ENCODE data around the gene RAI1.

RAI1 gene

DNA sequence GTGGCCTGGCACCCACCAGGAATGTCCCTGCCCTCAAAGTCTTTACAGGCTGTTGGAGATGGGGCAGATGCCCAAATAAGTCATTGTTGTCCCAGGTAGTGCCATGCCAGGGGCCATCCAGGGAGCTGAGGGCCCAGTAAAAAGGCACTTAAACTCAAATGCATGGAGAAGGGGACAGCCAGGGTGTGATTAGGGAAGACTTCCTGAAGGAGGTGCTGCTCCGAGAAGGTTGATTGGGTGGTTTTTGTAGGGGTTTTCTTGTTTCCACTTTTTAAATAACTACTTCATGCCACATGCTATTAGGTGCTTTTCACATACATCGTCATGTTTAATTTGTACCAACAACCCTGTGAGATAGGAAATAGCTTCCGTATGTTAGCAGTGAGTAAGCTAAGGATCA, 66.9 kb downstream of the RAI1 start:
- H3K9me3 ChIP-seq (ENCODE audit: control insufficient read depth, insufficient read depth, low read depth, low read length) = no peaks in the 10 kb centered on the region
- H3K36me3 ChIP-seq (ENCODE audit: control insufficient read depth in 2 of 2, insufficient read depth in 1 of 2, low read length in 2 of 2) = no peaks in the 10 kb centered on the region
- ChIA-PET POLR2A (interaction anchor here (0.9 kb wide), 1 partner anchor 8 kb away, joined by 3 read pairs; no protein-coding TSS in a partner anchor), CTCF (interaction anchor here (0.5 to 2.2 kb wide), 9 partner anchors 10 to 160 kb away, joined by 3 to 12 read pairs (median 4); no protein-coding TSS in a partner anchor)
- TF ChIP-seq ZNF664 (tag by site-specific recombination; IDR thresholded peaks at IDR 0.05) (no peak), ZNF121 (tag by site-specific recombination; IDR thresholded peaks at IDR 0.05) (no peak), ZBTB8A (tag by site-specific recombination; IDR thresholded peaks at IDR 0.05) (no peak), ZBTB10 (tag by site-specific recombination; IDR thresholded peaks at IDR 0.05) (no peak), ZNF791 (tag by site-specific recombination; IDR thresholded peaks at IDR 0.05) (no peak), ZNF211 (tag by site-specific recombination; IDR thresholded peaks at IDR 0.05; ENCODE audit: low read depth) (no peak), BCL6B (tag by site-specific recombination; IDR thresholded peaks at IDR 0.05) (no peak), ZBTB48 (tag by site-specific recombination; IDR thresholded peaks at IDR 0.05) (no peak)
- H3K27ac ChIP-seq (ENCODE audit: extremely low read depth, low read depth, low read length) = no peak overlapping the region
- H3K4me1 ChIP-seq (ENCODE audit: control insufficient read depth, insufficient read depth, low read length) = peaks cover 8% of the 10 kb centered on the region; the same call in 1 of the 2 replicates
- no peak overlapping the region for H3K4me3 ChIP-seq (ENCODE audit: low read depth, low read length)

- H3K9me3 ChIP-seq (ENCODE audit: control insufficient read depth, insufficient read depth, low read depth, low read length) = no peaks in the 10 kb centered on the region
- ChIA-PET CTCF (interaction anchor here (0.6 to 2.2 kb wide), 9 partner anchors 10 to 129 kb away, joined by 3 to 12 read pairs (median 4); no protein-coding TSS in a partner anchor), POLR2A (interaction anchor here (1.4 kb wide), 1 partner anchor 10 kb away, joined by 6 read pairs; no protein-coding TSS in a partner anchor)
- no peak overlapping the region for H3K27ac ChIP-seq (ENCODE audit: extremely low read depth, low read depth, low read length)
- peaks cover 8% of the 10 kb centered on the region; the same call in 1 of the 2 replicates for H3K4me1 ChIP-seq (ENCODE audit: control insufficient read depth, insufficient read depth, low read length)
- H3K36me3 ChIP-seq (ENCODE audit: control insufficient read depth in 2 of 2, insufficient read depth in 1 of 2, low read length in 2 of 2) = no peaks in the 10 kb centered on the region
- TF ChIP-seq ZFHX2 (tag by site-specific recombination; conservative IDR thresholded peaks at IDR 0.05) = no peak
- TF ChIP-seq ZNF514 (tag by site-specific recombination; IDR thresholded peaks at IDR 0.05) = no peak
- no peak for TF ChIP-seq CTCF (tag by site-specific recombination; IDR thresholded peaks at IDR 0.05)
- TF ChIP-seq ZNF677 (tag by site-specific recombination; IDR thresholded peaks at IDR 0.05) = no peak
- no peak for TF ChIP-seq ATF2 (tag by site-specific recombination; IDR thresholded peaks at IDR 0.05; ENCODE audit: low read depth)
- TF ChIP-seq ZFP69B (tag by site-specific recombination; IDR thresholded peaks at IDR 0.05) = no peak
- TF ChIP-seq FEZF1 (tag by site-specific recombination; IDR thresholded peaks at IDR 0.05) = no peak
- no peak for TF ChIP-seq OVOL3 (tag by site-specific recombination; IDR thresholded peaks at IDR 0.05)
- no peak for TF ChIP-seq ZBTB1 (tag by site-specific recombination; IDR thresholded peaks at IDR 0.05)
- no peak for TF ChIP-seq BCL11A (tag by site-specific recombination; IDR thresholded peaks at IDR 0.05; ENCODE audit: low read depth)
- no peak overlapping the region for H3K4me3 ChIP-seq (ENCODE audit: low read depth, low read length)
These were observed 67.3 kb downstream of the RAI1 start for GRCh38 chr17:17748604-17749003.

All from HEK293 (cell line).